Activated T-helper 1 cell treated with anti-CD3 and anti-CD28 coated beads, Interleukin-2, amount 50 U/mL, for 16 hours (primary cell): ENCODE data around the gene TXNRD1.
"Not testable (repeated sequence)": the region's sequence is repeated elsewhere in the genome, so short reads cannot be mapped to it uniquely, and the experiment has no call there.

Experiments used
- DNase-seq, 2 donors: peaks; one replicate each; pipeline ENCODE4 v3.0.0-alpha.2; 2020; ENCODE audit warnings: low read depth in 1 of 2, low spot score in 1 of 2

Gene TXNRD1

DNA sequence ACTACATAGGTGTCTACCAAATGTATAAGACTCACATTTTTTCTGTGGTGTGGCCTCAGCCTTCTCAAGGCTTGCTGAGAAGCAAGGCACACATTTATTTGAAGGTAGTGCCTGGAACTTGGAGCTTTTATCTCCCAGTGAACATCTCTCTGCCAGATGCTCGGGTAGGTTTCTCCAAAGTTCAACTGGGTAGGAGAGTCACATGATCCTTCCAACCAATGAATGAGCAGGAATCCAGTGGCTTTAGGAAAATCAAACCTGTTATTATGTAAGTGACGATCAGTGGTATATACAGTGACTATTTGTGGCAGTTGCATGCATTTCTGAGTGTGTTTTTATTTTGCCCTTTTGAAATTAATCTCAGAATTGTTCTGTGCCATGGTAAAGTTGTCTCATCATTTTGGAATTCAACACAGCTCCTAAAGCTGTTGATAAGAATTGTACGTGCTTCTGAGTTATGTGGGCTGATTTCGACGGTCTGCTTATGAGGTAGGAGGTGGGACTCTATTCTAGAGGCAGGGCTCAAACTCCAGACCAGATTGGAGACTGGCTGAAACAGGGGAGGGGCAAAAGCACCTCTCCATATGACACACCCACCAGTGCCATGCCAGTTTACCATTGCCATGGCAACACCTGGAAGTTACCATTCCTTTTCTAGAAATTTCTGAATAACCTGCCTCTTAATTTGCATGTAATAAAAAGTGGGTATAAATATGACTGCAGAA, 145.6 kb downstream of the TXNRD1 start:
- no peak for DNase-seq

DNA sequence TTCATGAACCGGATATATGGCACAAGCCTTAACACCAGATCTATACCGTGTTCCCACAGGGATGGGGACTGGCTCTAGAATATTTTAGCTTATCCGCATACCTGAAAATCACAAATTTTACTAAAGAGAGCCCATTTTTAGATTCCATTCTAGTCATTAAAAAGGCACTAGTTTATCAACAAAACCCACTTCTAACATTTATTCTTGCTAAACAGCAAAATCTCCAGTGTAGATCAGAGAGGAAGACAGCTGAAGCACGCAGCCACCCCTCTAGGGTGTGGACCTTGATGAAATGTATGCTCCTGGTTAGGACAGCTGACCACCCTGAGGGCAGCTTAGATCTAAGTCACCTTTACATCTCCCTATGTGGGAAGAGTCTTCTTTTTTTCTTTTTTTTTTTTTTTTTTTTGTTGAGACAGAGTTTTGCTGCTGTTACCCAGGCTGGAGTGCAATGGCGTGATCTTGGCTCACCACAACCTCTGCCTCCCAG, 150.4 kb downstream of the TXNRD1 start:
- DNase-seq = no peak

DNA sequence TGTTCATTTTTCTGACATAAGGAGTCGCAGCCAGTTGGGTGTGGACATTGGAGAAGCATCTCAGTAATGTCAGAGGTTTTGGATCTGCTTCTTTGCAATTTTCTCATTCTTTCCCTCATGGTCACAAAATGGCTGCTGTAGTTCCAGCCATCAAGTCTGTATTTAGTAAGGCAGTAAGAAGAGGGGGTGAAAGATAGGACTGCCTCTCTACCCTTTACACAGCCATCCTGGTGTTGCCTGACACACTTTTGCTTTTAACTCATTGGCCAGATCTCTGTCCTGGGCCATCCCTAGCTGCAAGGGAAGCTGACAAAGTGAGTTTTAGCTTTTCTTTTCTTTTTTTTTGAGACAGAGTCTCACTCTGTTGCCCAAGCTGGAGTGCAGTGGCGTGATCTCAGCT, 154.1 kb downstream of the TXNRD1 start:
- DNase-seq = no peak

DNA sequence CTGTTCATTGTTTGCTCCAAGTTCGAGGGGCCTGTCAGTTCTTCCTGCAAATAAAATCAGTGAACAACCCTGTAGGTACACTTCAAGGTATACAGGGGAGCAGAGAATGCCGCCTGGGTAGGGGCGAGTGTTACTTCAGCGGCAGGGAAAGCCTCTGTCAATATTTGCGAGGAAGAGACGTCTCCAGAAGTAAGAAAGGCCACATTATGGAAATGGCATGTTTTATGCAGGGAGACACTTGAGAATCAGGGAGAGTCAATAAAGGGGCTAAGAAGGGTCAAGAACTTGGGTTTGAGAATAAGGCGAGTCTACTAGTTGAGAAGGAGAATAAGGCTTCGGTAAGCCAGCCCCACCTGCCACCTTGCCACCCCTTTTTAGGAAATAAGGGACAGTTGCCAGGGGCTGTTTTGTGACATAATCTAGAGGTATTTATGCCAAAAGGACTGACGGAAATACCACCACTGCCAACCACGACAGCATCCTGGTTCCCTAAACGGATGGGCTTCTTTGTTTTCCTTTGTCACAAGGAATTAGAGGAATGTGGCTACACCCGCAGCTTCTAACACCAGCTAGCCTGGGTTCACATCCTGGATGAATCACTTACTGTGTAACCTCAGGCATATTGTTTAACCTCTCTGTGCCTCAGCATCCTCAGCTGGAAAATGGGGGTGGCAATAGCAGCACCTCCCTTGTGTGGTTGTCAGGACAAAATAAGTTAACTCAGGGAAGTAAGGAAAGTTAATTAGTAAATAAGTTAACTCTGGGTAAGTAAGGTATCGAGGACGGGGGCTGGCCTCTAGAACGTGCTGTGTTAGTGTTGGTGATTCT, 155.7 kb downstream of the TXNRD1 start:
- no peak for DNase-seq

DNA sequence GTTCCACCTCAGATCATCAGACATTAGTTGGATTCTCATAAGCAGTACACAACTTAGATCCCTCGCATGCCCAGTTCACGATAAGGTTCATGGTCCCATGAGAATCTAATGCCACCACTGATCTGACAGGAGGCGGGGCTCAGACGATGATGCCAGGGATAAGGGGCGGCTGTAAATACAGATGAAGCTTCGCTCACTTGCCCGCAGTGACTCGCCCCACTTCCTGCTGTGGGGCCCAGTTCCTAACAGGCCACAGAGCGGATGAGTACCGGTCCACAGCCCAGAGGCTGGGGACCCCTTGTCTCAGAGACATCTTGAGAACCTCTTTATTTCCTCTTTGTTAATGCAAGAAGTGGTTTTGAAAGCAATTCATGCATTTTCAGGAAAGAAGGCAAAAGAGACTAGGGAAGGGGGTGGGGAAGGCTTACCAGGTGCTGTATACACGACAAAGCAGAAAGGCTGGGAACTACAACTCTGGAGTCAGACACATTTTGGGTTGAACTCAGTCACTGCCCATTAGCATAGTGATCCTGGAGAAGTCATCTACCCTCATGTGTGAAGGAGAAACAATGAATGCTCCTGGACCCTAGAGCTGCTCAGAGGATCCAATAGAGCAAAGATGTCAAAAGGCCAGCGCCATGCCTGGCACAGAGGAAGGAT, 156.6 kb downstream of the TXNRD1 start:
- DNase-seq = no peak

DNA sequence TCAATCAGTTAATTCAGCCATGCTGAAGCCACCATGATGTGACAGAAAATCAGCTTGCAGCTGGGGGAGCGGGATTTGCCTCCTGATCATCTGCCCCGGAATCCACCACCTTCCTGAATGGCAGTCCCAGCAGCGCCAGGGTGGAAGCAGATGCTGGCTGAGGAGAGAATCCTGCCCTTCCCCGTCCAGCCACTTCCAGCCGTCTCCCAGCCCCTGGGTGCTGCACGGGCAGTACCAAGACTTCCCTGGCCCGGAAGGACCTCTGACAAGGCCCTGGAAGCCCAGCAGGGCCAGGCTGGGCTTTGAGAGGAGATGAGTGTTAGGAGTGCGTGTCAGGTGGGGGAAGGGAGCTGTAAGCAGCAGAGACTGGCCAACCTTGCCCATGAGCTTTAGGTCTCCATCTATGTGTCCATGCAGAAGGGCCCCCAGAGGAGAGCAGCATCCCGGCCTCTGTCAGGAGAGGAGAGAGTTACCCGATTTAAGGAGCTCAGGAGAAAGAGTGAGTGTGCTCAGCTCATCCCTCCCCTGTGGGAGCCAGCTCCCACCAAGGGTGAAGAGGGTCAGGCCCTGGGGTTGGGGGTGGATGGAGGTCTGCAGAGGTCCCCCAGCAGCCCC, 157.2 kb downstream of the TXNRD1 start:
- DNase-seq = no peak

DNA sequence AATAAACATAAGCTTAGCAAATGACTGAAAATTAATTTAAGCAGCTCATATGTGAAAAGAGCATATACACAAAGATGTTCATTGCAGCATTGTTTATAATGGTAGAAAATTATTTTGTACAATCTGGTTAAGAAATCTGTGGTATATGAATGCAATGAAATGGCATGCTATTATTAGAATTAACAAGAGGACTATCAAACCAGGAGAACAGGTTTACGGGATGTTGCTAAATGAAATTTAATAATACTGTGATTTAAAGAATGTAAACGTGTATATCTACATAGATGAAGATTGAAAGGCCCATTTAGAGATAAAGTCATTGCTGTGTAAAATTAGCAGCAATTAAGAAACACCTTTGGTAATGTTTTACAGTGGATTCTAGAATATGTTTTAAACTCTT, 158.5 kb downstream of the TXNRD1 start:
- no peak for DNase-seq

DNA sequence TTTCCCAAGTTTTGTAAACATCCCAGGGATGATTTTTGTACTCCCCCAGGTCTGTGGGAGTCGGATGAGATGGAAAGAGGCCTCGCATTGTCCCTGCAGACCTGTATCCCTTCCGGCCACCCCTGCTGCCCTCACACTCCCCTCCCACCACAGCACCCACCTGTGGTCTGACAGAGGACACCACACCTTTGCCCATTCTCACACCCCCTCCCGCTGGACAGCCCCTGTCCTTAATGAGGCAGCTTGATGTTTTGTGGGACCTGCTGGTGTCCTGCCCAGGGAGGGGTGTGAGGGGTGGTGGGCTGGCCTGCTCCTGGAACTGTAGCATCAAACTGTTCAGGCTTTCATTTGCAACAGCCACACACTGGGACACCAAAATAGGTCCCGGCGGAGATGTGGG, 159.2 kb downstream of the TXNRD1 start:
- DNase-seq = no peak

DNA sequence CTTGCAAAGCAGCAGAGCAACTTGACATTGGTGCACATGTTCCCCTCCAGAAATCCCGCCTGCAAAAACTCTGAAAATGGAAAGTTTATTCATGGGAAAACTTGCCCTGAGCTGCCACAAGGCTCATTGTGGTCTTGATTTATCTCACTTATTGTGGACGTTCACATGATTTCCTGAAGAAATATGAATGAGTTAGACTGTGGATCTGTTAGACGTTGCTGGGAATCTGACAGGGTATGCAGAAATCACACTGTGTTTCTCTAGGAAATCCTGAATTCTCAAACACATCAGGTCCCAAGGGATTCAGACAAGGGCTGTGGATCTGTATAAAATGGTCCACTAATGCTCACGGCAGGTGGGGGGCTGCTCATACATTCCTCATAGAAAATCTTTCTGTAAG, 160.2 kb downstream of the TXNRD1 start:
- DNase-seq = no peak

DNA sequence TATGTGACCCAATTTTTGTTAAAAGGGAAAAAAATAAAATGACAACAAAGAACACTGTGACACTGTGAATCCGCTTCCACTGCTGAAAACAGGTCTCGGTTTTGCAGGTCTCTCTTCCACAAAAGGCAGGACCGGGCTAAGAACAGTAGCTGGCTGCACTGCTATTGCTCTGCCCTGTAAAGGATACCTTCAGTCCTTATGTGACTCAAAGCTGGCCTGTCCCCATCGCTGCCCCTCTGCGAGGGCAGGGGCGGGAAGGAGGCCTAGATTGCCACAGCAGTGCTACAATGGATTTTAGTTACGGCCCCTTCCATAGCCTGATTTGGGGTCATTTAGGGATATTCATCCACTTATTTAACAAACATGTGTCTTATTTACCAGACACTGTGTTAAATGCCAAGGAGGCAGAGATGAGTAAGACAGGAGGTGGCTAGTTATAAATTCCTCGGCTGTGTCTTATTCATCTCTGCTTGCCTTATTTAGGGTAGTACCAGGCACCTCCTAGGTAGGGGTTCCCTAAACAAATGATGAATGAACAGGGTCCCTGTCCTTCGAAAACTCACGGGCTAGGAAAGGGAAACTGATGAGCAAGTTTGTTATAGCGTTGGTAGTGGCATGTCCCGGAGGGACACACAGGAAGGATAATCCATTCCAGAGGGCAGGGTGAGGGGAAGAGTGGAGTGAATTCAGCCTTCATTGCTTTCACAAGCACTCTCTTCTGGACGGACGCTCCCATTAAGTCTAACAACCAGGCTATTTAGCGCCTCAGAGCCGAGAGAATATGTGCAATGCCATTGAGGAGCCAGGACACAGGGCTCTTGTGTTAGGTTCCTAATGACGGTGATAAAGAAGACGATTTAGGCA, 161.3 kb downstream of the TXNRD1 start:
- DNase-seq = no peak

DNA sequence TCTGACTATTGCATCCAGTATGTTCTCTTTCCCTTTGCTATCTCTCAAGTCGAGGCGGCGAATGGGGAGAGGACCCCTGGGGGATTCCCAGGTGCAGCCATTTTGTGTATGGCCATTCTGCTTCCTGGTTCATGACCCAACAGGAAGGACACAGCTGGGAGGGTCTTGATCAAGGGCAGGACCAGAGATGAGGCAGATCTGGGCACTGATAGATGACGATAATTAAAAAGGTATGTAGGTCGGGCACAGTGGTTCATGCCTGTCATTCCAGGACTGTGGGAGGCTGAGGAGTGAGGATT, 161.9 kb downstream of the TXNRD1 start:
- no peak for DNase-seq

DNA sequence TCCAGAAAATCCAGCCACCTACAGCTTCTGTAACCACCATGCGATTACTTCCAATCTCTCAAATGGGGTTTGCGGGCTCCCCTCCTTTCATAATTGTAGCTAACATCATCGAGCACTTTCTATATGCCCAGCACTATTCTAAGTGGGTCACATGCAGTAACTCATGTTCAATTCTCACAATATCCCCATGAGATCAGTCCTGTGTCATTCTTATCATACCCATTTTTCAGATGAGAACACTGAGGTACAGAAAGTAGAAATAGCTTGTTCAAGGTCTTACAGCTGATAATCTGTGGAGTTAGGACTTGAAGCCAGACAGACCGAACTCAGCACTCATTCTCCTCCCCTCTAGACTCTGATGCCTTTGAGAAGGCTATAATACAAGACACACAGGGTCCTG, 162.8 kb downstream of the TXNRD1 start:
- DNase-seq = no peak

DNA sequence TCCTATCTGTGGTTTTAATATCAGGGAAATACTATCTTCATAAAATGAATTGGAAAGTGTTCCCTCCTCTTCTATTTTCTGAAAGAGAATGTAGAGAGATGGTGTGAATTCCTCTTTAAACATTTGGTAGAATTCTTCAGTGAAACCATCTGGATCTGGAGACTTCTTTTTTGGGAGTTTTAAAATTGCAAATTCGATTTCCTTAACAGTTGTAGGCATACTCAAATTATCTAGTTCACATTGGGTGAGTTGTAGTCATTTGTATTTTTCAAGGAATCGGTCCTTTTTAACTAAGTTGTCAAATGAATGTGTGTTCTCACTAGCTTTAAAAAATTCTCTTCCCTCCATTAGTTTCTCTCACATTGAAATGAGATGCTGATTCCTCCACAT, 165.8 kb downstream of the TXNRD1 start:
- no peak for DNase-seq

DNA sequence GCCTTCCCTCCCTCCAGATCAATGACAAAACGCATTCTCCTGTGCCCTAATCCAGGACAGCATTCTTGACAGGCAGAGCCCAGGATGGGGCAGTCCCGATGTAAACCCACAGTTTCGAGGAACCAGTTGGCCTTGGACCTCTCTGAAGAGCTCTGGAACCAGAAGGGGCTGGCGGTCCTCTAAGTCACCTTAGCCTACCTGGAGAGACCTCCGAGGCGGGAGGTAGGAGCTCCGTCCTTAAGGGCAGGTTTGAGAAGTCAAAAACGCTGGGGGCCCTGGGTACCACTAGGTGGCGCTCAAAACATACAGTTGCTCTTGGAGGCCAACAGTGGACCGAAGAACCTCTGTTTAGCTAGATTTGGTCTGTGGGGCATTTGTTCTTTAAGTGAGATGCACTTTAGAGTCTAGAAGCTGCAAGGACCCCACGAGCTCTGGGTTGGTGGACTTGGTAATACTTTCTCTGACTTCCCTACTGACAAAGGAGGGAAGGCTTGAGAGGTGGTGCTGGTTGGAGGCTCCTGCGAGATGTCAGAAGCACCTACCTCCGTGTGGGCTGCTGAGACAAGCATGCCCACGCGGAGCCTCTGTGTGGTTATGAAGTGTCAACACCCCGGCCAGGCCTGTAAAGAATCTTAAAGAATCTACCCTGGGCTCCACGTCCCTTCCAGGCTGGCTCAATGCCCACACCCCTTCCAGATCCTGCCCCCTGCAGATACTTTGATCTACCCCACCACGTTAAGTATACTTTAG, 166.3 kb downstream of the TXNRD1 start:
- DNase-seq = peak; percentile 68 to 70

DNA sequence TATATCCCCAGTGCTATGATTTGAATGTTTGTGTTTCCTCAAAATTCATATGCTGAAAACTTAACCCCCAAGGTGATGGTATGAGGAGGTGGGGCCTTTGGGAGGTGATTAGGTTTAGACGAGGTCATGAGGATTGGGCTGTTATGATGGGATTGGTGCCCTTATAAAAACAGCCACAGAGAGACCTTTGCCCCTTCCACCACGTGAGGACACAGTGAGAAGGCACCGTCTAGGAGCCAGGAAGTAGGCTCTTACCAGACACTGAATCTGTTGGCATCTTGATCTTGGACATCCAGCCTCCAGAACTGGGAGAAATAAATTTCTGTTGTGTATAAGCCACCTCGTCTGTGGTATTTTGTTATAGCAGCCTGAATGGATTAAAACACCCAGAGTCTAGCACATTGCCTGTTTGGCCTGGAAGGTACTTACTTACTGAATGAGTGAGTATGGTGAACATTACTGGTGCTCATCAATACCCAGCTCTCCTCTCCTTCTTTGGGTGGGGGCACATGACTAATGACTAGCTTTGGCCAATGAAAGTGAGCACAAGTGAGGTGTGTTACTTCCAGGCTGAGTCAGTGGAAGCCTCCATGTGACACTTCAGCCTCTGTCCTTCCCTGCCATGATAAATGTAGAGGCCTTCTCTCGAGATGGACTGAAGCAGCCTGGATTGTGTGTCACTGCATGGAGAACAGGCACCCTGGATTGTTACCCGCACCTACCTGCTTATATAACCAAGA, 168.7 kb downstream of the TXNRD1 start:
- no peak for DNase-seq

DNA sequence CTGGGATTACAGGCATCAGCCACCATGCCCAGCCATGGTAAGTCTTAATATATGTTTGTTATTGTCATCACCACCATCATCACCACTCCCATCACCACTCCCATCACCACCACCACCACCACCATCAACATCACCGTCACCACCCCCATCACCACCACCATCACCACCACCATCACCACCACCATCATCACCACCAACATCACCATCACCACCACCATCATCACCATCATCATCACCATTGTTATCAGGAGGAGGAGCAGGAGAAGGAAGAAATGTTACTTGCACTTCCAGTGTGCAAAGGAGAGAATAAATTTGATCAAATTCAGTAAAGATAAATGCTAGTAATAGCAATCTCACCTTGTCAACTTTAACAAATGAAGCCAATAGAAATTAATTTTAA, 169.9 kb downstream of the TXNRD1 start:
- no peak for DNase-seq

DNA sequence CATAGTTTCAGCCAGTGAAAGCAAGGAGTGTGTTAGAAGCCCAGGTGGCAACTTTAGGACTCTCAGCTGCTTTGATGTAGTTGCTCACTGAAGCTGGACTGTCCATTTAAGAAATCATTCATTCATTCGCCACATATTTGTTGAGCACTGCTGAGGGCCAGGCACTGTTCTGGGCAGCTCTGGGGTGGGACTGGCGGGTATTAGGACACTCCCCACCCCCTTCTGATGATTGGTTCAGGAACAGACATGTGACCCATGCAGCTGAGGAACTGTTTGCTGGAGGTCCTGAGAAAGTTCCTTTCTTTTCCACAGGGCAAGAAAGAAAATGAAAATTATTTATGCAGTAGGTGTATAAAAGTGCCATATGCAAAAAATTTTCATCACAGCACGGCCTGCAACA, 170.9 kb downstream of the TXNRD1 start:
- DNase-seq = no peak

DNA sequence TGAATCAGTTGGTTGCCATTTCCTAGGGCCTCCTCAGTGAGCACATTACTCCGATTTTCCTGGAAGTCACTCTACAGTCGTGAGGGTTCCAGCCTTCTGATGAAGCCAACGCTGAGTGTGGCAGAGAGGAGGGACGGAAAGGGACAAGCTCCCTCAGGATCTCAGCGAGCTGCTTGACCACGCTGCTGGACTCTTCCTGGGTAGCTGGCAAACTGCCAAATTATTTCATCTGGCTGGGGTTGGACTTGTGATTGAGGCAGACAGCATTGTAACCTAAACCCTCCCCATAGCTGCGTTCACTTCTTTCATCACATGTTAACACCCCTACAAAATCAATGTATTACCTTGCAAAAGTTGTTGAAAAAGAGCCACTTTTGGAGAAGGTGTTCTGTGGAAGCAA, 171.6 kb downstream of the TXNRD1 start:
- no peak for DNase-seq

DNA sequence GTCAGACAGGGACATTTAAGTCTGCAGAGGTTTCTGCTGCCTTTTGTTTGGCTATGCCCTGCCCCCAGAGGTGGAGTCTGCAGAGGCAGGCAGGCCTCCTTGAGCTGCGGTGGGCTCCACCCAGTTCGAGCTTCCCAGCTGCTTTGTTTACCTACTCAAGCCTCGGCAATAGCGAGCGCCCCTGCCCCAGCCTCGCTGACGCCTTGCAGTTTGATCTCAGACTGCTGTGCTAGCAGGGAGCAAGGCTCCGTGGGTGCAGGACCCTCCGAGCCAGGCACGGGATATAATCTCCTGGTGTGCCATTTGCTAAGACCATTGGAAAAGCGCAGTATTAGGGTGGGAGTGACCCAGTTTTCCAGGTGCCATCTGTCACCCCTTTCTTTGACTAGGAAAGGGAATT, 178.5 kb downstream of the TXNRD1 start:
- DNase-seq = not testable (repeated sequence)
